HG02840 (cell line): ENCODE measurements around the gene CST3.
"Not testable (repeated sequence)": the region's sequence is repeated elsewhere in the genome, so short reads cannot be mapped to it uniquely, and the experiment has no call there.

Experiments
- ATAC-seq: cut with Tn5 transposase; IDR thresholded peaks from one replicate; pipeline ENCODE4 v1.9.1; 2021; ENCODE audit warnings: mild to moderate bottlenecking, moderate library complexity, moderate number of reproducible peaks; ENCODE audit not compliant: unreplicated experiment, low FRiP score

The CST3 gene

GRCh38 chr20:23629542-23630391 is 8.0 kb downstream of the CST3 start:
- ATAC-seq, result no peak

DNA sequence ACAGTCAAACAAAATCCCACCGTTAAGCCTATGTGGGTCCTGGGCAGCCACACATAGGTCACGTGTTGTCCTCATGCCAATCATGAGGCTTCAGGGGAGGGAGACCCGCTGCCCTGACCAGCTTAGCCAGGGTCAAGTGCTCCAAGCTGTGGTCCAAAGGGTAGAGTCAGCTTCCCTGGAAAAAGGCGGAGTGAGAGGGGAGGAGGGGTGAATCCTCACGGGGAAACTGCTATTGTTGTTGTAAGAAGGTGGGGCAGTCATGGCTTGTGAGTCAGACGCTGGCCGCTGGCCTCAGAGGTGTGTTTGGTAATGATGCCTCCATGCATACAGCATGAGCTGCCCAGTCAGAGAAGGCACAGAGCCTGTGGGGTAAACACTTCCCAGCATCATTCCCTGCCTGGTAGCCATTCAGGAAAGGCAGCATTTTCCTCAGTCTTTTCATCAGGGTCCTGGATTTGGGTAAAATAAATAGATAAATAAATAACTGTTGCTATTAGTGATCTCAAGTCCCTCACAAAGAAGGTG is 8.7 kb downstream of the CST3 start:
- no peak for ATAC-seq

GRCh38 chr20:23628402-23629016 is 9.2 kb downstream of the CST3 start:
- ATAC-seq, result no peak

DNA sequence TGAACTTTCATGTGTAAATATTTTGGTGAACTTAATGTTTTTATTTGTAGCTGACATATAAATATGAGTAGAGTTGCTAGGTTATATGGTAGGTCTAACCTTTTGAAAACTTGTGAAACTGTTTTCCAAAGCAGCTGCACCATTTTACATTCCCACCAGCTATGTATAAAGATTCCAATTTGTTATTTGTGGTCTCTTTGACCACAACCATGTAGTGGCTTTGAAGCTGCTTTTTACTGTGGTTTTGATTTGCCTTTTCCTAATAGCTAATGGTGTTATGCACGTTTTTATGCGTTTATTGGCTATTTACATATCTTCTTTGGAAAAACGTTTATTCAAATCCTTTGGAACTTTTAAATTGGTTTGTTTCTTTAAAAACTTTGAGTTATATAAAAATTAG is 10.3 kb downstream of the CST3 start:
- no peak for ATAC-seq

DNA sequence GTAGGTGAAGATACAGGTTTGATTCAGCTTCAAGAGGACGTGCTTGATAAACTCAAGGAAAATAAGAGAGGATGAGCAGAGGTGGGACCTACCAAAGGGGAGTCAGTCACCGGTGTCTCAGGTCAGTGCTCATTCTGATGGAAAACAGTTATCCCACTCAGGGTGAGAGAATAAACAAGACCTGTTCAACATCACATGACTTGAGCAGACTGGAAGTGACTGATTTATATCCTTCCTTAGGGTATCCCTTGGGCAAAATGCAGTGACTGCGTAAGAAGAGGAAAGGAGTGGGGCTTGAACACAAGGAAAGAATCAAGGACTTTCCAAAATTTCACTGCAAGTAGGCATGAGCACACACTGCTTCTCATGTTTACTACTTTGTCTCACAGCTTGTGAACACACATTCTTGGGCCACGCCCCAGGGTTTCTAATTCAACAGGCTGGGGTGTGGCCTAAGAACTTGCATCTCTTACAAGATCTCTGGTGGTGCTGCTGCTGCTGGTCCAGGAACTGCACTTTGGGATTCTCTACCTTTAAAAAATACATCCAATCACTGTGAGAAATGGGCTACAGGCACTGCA is 11.6 kb downstream of the CST3 start:
- ATAC-seq, result no peak

DNA sequence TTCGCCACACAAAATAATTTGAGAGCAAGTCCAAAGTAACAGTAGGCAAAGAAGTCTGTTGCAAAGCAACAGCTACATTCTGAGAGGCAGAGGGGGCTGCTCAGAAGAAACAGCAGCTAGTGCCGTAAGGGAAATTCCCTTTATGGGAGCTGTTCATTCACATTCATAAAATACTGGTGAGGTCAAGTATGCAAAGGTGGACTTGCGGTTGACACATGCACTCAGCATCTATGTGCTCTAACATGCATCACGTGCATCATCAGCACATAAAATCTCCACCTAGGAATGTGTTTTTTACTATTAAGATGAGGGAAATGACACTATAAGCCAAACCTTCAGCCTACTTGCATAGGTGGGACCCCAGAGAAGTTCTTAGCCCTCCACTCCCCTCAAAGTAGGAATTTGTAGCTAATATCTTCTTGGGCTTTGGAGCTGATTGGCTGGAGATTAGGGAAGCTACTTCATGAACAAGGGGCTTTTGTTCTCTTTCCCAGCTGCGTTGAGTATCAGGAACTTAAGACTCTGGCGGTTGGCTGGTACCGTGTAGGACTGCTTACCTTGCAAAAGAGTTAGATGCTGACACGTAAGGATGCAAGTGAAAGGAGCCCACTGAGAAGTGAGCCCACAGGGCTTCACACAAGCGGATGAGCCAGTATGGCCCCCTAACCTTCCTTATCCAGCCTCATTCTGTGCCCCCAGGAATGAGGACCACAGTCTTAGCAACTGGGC is 12.4 kb downstream of the CST3 start:
- no peak for ATAC-seq

DNA sequence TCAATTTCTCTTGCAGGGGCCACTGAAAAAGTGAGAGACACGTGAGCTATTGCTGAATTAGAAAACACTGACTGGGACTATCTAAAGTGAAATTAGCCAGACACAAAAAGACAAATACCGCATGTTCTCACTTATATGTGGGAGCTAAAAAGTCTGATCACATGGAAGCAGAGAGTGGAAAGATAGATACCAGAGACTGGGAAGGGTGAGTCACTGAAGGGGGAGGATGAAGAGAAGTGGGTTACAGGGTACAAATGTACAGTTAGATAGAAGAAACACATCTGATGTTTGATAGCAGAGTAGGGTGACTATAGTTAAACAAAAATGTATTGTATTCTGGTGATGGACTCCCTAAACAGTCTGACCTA is 13.4 kb downstream of the CST3 start:
- no peak for ATAC-seq

DNA sequence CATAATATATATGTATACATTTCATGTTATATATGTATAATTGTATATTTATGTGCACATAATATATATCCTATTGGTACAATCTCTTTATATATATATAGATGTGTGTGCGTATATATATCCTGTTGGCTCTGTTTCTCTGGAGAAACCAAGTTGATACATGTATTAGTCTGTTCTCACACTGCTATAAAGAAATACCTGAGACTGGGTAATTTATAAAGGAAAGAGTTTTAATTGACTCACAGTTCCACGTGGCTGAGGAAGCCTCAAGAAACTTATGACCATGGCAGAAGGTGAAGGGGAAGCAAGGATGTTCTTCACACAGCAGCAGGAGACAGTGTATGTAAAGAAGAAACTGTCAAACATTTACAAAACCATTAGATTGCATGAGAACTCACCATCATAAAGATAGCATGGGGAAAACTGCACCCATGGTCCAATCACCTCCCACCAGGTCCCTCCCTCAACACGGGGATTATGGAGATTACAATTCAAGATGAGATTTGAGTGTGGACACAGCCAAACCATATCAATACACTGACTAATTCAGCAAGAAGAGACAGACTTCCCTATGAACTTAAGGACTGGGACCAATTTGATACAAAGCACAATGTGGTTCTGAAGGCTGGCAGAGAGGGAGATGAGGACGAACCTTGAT is 14.0 kb downstream of the CST3 start:
- ATAC-seq, result no peak

DNA sequence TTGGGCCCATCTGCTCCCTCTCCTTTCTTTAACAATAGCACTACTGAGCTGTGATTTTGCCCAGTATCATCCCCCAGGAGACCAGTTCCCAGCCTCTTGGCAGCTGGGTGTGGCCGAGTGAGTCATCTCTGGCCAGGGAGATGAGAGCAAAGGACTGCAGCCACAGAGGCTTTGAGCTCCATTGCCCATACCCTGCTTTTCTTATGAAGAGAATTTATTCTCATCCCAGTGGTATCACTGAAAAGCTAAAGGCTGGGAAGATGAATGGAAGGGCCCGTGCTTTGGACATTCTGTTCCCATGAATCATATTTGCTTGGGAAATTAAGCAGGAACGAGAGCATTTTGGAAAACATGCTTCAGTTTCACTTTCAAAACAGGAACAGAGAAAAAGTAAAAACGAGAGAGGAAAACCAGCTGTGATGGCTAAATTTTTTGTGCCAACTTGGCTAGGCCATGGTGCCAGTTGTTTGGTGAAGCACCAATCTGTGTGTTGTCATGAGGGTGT is 14.9 kb downstream of the CST3 start:
- ATAC-seq, result no peak

- ATAC-seq, result not testable (repeated sequence)
These were observed 15.4 kb downstream of the CST3 start for GRCh38 chr20:23622401-23622800.

- not testable (repeated sequence) for ATAC-seq
These were observed 16.9 kb downstream of the CST3 start for GRCh38 chr20:23620670-23621386.

GRCh38 chr20:23614163-23614562 is 23.6 kb downstream of the CST3 start:
- ATAC-seq, result no peak

DNA sequence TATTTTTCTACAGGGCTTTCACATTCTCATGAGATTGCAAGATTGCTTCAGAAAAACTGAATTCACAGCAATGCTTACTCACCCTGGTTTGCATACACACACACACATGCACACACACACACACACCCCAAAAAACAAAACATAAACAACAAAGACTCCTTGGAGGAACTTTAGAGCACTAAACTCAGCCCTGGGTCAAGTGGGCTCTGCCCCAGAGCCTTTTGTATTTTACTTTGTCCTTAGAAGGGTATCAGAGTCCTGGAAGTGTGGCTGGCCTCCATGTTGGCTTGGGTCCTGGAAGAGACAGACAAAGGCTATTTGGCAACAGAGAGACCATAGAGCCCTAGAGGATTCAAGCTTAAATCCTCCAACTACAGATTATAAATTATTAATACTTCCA is 24.1 kb downstream of the CST3 start:
- no peak for ATAC-seq

DNA sequence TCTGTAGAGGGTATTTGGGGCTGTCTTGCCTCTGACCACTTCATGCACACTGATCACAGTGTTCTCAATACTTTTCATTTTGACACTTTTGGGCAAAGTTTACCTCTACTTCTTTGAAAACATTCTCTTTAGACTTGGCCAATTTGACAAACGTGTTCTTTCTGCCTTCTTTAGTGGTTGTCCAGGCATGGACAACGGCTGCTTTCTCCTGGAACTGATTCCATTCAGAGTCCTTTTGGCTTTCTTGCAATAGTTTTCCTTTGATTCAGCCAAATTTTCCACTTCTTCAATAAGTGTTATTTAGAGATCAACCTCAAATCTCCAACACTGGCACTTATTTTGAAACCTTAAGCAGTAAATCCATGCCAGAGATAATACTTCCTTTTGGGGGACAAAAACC is 25.4 kb downstream of the CST3 start:
- ATAC-seq, result no peak

- ATAC-seq, result no peak
These were observed 28.2 kb downstream of the CST3 start for GRCh38 chr20:23609486-23610109.

- no peak for ATAC-seq
These were observed 29.4 kb downstream of the CST3 start for GRCh38 chr20:23608251-23608846.

DNA sequence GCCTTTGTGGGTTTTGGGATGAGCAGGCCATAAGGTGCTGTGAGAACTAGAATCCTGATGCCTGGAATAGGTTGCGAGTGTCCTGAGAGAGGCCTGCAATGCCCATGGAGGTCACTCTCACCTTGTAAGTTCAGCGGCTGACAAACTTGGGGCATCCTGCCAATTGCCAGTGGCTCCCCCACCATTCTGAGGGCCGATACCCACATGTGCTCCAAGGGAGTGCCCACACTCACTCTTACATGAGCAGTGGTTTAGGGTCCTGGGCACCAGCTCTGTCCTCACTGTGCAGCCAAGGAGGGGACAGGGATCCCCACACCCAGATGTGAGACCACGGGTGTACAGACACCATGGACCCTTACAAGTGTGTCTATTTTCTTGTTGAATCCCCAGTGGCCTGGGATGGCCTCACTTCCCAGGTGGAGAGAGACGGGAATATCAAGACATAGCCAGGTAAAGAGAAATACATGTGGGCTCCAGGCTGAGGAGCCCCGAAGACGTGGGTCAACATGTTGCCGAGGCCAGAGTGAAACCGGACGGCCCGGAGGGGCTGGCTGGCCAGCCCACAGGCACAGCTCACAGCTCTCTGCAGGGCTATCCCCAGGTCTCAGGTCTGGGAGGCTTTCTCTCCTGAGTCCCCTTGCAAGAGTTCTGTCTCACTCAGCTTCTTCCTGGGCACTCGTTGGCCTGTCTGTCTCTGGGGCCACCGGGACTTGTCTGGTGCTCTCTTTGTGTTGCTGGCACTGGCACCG is 30.1 kb downstream of the CST3 start:
- no peak for ATAC-seq

DNA sequence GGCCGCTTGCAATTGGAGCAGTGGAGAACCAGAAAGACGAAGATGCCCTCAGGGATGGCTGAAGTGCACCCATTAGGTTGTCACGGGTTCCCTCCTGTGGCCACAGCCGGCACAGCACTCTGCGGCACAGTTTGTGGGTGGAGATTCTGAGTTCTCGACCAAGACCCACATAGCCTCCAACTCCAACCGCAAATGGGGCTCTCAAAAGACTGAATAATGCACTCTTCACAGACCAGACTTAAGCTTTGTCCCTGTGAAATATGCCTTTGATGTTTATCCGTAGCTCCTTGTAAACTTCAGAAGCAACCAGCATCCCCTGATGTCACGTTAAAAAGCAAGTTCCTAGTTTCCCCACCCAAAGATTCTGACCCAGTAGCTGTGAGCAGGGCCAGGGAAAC is 31.1 kb downstream of the CST3 start:
- ATAC-seq, result no peak
